GM12878 (cell line): ENCODE results near the gene AGTRAP. TPM values are rescaled to one million over a fixed set of nuclear protein-coding genes. Genes with fewer than 3 reads are reported as not detected.

Source experiments
- ATAC-seq: fragments of 200-7000 bp; cut with Tn5 transposase; 3 replicates; pipeline ENCODE4 v1.9.1; 2020; ENCODE audit warnings: mild to moderate bottlenecking, moderate library complexity
- BruUV-seq: library from RNA; stranded (reverse); fragments of 400-500 nt; replicated peaks from 2 replicates; lab custom pipeline; 2021; lab: Mats Ljungman, UMichigan
- CTCF ChIA-PET: fragments of 300-600 bp; sonication (Branson Sonifier 250); formaldehyde crosslinking; extraction: SDS; loops from one replicate; lab custom pipeline; 2021; ENCODE audit warnings: inconsistent platforms; lab: Yijun Ruan, JAX
- POLR2A ChIA-PET: fragments of 350-600 bp; formaldehyde crosslinking; extraction: SDS; loops from one replicate; lab custom pipeline; 2021; ENCODE audit warnings: inconsistent platforms; lab: Charles Lee
- RAD21 ChIA-PET: fragments of 300-600 bp; sonication (Branson Sonifier 250); formaldehyde crosslinking; loops from one replicate; lab custom pipeline; 2023; ENCODE audit warnings: antibody characterized with exemption; ENCODE audit not compliant: unreplicated experiment; lab: Charles Lee
- SMC1A ChIA-PET: fragments of 300-600 bp; sonication (Branson Sonifier 250); formaldehyde crosslinking; loops from one replicate; lab custom pipeline; 2023; ENCODE audit not compliant: unreplicated experiment, uncharacterized antibody; lab: Charles Lee
- DNase-seq: peaks from one replicate; pipeline ENCODE4 v3.0.0-alpha.2; 2011; ENCODE audit warnings: low read depth, low spot score
- FAIRE-seq: peaks from 3 replicates; lab custom pipeline; 2011; peaks lifted over from hg19 to GRCh38; lab: Jason Lieb, UNC
- H2AFZ ChIP-seq: 2 replicates; pipeline ENCODE4 v1.6.0; 2011; ENCODE audit warnings: low read depth, low read length, control low read depth; ENCODE audit not compliant: control insufficient read depth
- H3K27ac ChIP-seq: 2 replicates; pipeline ENCODE4 v1.5.1; 2011; ENCODE audit warnings: control low read depth; ENCODE audit not compliant: control insufficient read depth, insufficient read depth
- H3K27me3 ChIP-seq, 2 experiments: replicated peaks in 1 of 2; 2 replicates each; pipeline versions ENCODE4 v1.6.0 to v1.6.1; 2011; ENCODE audit warnings: low read length in 1 of 2; ENCODE audit not compliant: control insufficient read depth in 2 of 2, insufficient read depth in 2 of 2
- H3K36me3 ChIP-seq, 2 experiments: 2 replicates each; pipeline ENCODE4 v1.5.1; 2011; ENCODE audit warnings: low read length in 1 of 2; ENCODE audit not compliant: control insufficient read depth in 2 of 2, insufficient read depth in 2 of 2
- H3K4me1 ChIP-seq: 2 replicates; pipeline ENCODE4 v1.6.1; 2011; ENCODE audit warnings: mild to moderate bottlenecking, low read length, moderate library complexity, mixed read lengths; ENCODE audit not compliant: control insufficient read depth, insufficient read depth
- H3K4me2 ChIP-seq: 2 replicates; pipeline ENCODE4 v1.6.0; 2011; ENCODE audit warnings: control low read depth; ENCODE audit not compliant: control insufficient read depth, insufficient read depth
- H3K4me3 ChIP-seq: fragments of 200-600 bp; sonication (generic); 2 replicates; pipeline ENCODE4 v1.5.1; 2016
- H3K79me2 ChIP-seq: 2 replicates; pipeline ENCODE4 v1.6.0; 2011; ENCODE audit warnings: low read length; ENCODE audit not compliant: control insufficient read depth, insufficient read depth
- H3K9ac ChIP-seq: 2 replicates; pipeline ENCODE4 v1.8.0; 2011; ENCODE audit warnings: low read length, control low read depth, mixed read lengths; ENCODE audit not compliant: control insufficient read depth, insufficient read depth
- H3K9me3 ChIP-seq: replicated peaks from 3 replicates; pipeline ENCODE4 v1.5.1; 2011; ENCODE audit warnings: mild to moderate bottlenecking, low read length; ENCODE audit not compliant: control insufficient read depth, insufficient read depth
- H4K20me1 ChIP-seq: 2 replicates; pipeline ENCODE4 v1.6.0; 2011; ENCODE audit not compliant: control insufficient read depth, insufficient read depth
- ASH2L ChIP-seq: fragments of 300-600, 200-600 bp; sonication (generic); IDR thresholded peaks from 2 replicates; pipeline ENCODE4 v1.6.1; 2017; ENCODE audit warnings: low read depth, mild to moderate bottlenecking, borderline replicate concordance
- DPF2 ChIP-seq: fragments of 450-650 bp; IDR thresholded peaks from 2 replicates; pipeline ENCODE4 v1.6.1; 2017; ENCODE audit warnings: mild to moderate bottlenecking
- GATAD2B ChIP-seq: fragments of 450-650 bp; conservative IDR thresholded peaks from 2 replicates; pipeline ENCODE4 v1.6.1; 2017; ENCODE audit warnings: low read depth, mild to moderate bottlenecking, moderate library complexity
- MTA2 ChIP-seq: fragments of 450-650 bp; IDR thresholded peaks from 2 replicates; pipeline ENCODE4 v1.6.1; 2016; ENCODE audit warnings: low read depth, mild to moderate bottlenecking, moderate library complexity
- MYB ChIP-seq: fragments of 150-350 bp; IDR thresholded peaks from 2 replicates; pipeline ENCODE4 v1.6.1; 2014; ENCODE audit warnings: mild to moderate bottlenecking, low read depth, low read length, borderline replicate concordance
- NFYB ChIP-seq: IDR thresholded peaks from 2 replicates; pipeline ENCODE4 v1.6.1; 2011; ENCODE audit warnings: low read depth, mild to moderate bottlenecking, low read length, improper control_type of control experiment, moderate library complexity; ENCODE audit not compliant: insufficient read depth
- NR2F1 ChIP-seq: fragments of 450-650 bp; conservative IDR thresholded peaks from 2 replicates; pipeline ENCODE4 v1.6.1; 2017; ENCODE audit warnings: mild to moderate bottlenecking
- POLR2AphosphoS2 ChIP-seq: IDR thresholded peaks from 2 replicates; pipeline ENCODE4 v1.6.1; 2011; ENCODE audit warnings: low read depth, mild to moderate bottlenecking, low read length, improper control_type of control experiment, moderate library complexity
- POU2F2 ChIP-seq: IDR thresholded peaks from 3 replicates; pipeline ENCODE4 v1.6.1; 2011; ENCODE audit warnings: low read depth, mild to moderate bottlenecking, low read length, borderline replicate concordance
- RB1 ChIP-seq: fragments of 450-650 bp; formaldehyde crosslinking; IDR thresholded peaks from 2 replicates; pipeline ENCODE4 v1.6.1; 2017; ENCODE audit warnings: mild to moderate bottlenecking, borderline replicate concordance
- RUNX3 ChIP-seq: IDR thresholded peaks from 2 replicates; pipeline ENCODE4 v1.6.1; 2012; ENCODE audit warnings: low read length, inconsistent platforms
- SIN3A ChIP-seq: IDR thresholded peaks from 2 replicates; pipeline ENCODE4 v1.6.1; 2012; ENCODE audit warnings: low read depth, low read length, improper control_type of control experiment
- SPI1 ChIP-seq: IDR thresholded peaks from 2 replicates; pipeline ENCODE4 v1.6.1; 2011; ENCODE audit warnings: low read depth, mild to moderate bottlenecking, low read length, moderate library complexity, borderline replicate concordance; ENCODE audit not compliant: insufficient read depth
- WGBS: methylation state at CpG from one replicate; pipeline ENCODE4 v1.1.6; 2016; ENCODE audit warnings: low lambda C conversion rate; ENCODE audit not compliant: insufficient replicate concordance, insufficient coverage; ENCODE audit errors: missing lambda C conversion rate; 5-methylcytosine and 5-hydroxymethylcytosine counted together
- in situ Hi-C: fragments of 300-500 bp; cut with MboI; formaldehyde crosslinking; loops from 9 replicates; pipeline ENCODE4 v1.14.3; 2018; ENCODE audit warnings: mixed read lengths
- intact Hi-C: fragments of 100-400 bp; cut with micrococcal nuclease; formaldehyde crosslinking; loops from one replicate; pipeline ENCODE4 v1.14.2; 2022; ENCODE audit not compliant: unreplicated experiment
- polyA plus RNA-seq, 11 experiments: library from polyadenylated mRNA; depleted of rRNA in 4 of 11; unstranded in 6 of 11; stranded (reverse) in 5 of 11; fragments of >200 nt; fragmentation: Nextera tagmentation in 4 of 11; fragmentation: Illumina TruSeq in 1 of 11; extraction: Ambion mirVana in 4 of 11; extraction: Trizol in 1 of 11; gene quantifications; 1 replicate in 1 of 11; 2 replicates in 10 of 11; pipeline versions ENCODE4 v1.2.1 to v1.2.3, GENCODE V29; 2011 to 2016; ENCODE audit warnings: inconsistent platforms in 2 of 11, missing spikeins in 2 of 11, low read depth in 1 of 11
- total RNA-seq, 4 experiments: library from RNA; depleted of rRNA in 3 of 4; stranded (reverse); fragments of >200 nt in 3 of 4; fragmentation: Illumina TruSeq in 1 of 4; extraction: Trizol in 1 of 4; gene quantifications; 2 replicates each; pipeline versions ENCODE4 v1.2.1 to v1.2.3, GENCODE V29; 2013 to 2021
- TF ChIP-seq, protein P1 (sequence below): fragments of 450-650 bp; IDR thresholded peaks from 2 replicates; pipeline ENCODE4 v1.6.1; 2017; ENCODE audit warnings: mild to moderate bottlenecking, low read depth, inconsistent platforms; ENCODE audit not compliant: poor library complexity, severe bottlenecking
- TF ChIP-seq, protein P2 (sequence below): fragments of 150-350 bp; IDR thresholded peaks from 2 replicates; pipeline ENCODE4 v1.6.1; 2014; ENCODE audit warnings: mild to moderate bottlenecking, low read depth, low read length
- TF ChIP-seq, protein P3 (sequence below): fragments of 450-650 bp; IDR thresholded peaks from 2 replicates; pipeline ENCODE4 v1.6.1; 2018; ENCODE audit warnings: mild to moderate bottlenecking, low read depth, moderate library complexity; ENCODE audit not compliant: partially characterized antibody
- TF ChIP-seq, protein P4 (sequence below): fragments of 450-650 bp; IDR thresholded peaks from 2 replicates; pipeline ENCODE4 v1.6.1; 2014; ENCODE audit warnings: mild to moderate bottlenecking

Gene AGTRAP
- total and polyA plus RNA-seq, 10 of the 15 experiments (the other 5 are each of a cell fraction or from before 2014, with no cell fraction given) = 3.0 to 17.4 (median 10.2) TPM

DNA sequence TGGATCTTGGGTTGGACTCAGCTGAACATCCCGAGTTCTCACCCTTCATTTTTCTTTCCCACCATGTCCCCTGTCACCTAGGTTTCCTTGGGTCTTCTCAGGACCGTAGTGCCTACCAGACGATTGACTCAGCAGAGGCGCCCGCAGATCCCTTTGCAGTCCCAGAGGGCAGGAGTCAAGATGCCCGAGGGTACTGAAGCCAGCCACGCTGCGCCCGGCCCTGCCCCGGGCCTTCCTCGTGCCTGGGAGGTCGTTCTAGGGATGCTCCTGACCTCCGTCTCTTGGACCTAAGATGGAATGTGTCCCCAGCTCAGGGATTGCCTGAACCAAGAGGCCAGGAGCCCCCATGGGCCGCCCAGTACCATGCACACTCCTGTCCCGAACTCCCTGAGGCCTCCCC lies 14.1 kb downstream of the AGTRAP start (continued):
- TF ChIP-seq, protein P1, sequence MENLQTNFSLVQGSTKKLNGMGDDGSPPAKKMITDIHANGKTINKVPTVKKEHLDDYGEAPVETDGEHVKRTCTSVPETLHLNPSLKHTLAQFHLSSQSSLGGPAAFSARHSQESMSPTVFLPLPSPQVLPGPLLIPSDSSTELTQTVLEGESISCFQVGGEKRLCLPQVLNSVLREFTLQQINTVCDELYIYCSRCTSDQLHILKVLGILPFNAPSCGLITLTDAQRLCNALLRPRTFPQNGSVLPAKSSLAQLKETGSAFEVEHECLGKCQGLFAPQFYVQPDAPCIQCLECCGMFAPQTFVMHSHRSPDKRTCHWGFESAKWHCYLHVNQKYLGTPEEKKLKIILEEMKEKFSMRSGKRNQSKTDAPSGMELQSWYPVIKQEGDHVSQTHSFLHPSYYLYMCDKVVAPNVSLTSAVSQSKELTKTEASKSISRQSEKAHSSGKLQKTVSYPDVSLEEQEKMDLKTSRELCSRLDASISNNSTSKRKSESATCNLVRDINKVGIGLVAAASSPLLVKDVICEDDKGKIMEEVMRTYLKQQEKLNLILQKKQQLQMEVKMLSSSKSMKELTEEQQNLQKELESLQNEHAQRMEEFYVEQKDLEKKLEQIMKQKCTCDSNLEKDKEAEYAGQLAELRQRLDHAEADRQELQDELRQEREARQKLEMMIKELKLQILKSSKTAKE = no peak
- TF ChIP-seq, protein P2, sequence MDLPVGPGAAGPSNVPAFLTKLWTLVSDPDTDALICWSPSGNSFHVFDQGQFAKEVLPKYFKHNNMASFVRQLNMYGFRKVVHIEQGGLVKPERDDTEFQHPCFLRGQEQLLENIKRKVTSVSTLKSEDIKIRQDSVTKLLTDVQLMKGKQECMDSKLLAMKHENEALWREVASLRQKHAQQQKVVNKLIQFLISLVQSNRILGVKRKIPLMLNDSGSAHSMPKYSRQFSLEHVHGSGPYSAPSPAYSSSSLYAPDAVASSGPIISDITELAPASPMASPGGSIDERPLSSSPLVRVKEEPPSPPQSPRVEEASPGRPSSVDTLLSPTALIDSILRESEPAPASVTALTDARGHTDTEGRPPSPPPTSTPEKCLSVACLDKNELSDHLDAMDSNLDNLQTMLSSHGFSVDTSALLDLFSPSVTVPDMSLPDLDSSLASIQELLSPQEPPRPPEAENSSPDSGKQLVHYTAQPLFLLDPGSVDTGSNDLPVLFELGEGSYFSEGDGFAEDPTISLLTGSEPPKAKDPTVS = no peak
- TF ChIP-seq RUNX3 = no peak

- CTCF ChIA-PET = interaction anchor here (0.7 to 1.1 kb wide), 2 partner anchors 108 to 305 kb away, joined by 3 read pairs; no protein-coding TSS in a partner anchor
- Histone ChIP-seq H3K79me2 (no peaks in the 10 kb centered on the region), H3K4me1 (0 out of 2 replicates have a peak, but pooled peaks cover 4% of the 10 kb centered on the region), H3K4me2 (no peak overlapping the region), H4K20me1 (no peaks in the 10 kb centered on the region), H3K9ac (no peak overlapping the region), H3K4me3 (no peak overlapping the region), H3K36me3 (no peaks in the 10 kb centered on the region), H3K27ac (no peak overlapping the region), H2AFZ (no peak overlapping the region), H3K9me3 (no peaks in the 10 kb centered on the region), H3K27me3 (no peaks in the 10 kb centered on the region)
- POLR2A ChIA-PET = no interaction called here
- BruUV-seq = no TSS peak
- WGBS = 70% methylated on average over 9 of the region's 9 CpGs
- SMC1A ChIA-PET = no interaction called here
- DNase-seq (no peak), FAIRE-seq (no peak), ATAC-seq (no peak)
- intact Hi-C loops = no loop called here
- in situ Hi-C loops = no loop called here
- RAD21 ChIA-PET = no interaction called here
- TF ChIP-seq SPI1 = no peak
- no peak for TF ChIP-seq ASH2L
- TF ChIP-seq NFYB = no peak
- no peak for TF ChIP-seq MTA2
- TF ChIP-seq DPF2 = no peak
- TF ChIP-seq SIN3A = no peak
- TF ChIP-seq, protein P3, sequence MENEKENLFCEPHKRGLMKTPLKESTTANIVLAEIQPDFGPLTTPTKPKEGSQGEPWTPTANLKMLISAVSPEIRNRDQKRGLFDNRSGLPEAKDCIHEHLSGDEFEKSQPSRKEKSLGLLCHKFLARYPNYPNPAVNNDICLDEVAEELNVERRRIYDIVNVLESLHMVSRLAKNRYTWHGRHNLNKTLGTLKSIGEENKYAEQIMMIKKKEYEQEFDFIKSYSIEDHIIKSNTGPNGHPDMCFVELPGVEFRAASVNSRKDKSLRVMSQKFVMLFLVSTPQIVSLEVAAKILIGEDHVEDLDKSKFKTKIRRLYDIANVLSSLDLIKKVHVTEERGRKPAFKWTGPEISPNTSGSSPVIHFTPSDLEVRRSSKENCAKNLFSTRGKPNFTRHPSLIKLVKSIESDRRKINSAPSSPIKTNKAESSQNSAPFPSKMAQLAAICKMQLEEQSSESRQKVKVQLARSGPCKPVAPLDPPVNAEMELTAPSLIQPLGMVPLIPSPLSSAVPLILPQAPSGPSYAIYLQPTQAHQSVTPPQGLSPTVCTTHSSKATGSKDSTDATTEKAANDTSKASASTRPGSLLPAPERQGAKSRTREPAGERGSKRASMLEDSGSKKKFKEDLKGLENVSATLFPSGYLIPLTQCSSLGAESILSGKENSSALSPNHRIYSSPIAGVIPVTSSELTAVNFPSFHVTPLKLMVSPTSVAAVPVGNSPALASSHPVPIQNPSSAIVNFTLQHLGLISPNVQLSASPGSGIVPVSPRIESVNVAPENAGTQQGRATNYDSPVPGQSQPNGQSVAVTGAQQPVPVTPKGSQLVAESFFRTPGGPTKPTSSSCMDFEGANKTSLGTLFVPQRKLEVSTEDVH = no peak
- no peak for TF ChIP-seq GATAD2B
- TF ChIP-seq MYB = no peak
- TF ChIP-seq NR2F1 = no peak
- no peak for TF ChIP-seq POU2F2
- no peak for TF ChIP-seq RB1
- TF ChIP-seq POLR2AphosphoS2 = no peak
- TF ChIP-seq, protein P4, sequence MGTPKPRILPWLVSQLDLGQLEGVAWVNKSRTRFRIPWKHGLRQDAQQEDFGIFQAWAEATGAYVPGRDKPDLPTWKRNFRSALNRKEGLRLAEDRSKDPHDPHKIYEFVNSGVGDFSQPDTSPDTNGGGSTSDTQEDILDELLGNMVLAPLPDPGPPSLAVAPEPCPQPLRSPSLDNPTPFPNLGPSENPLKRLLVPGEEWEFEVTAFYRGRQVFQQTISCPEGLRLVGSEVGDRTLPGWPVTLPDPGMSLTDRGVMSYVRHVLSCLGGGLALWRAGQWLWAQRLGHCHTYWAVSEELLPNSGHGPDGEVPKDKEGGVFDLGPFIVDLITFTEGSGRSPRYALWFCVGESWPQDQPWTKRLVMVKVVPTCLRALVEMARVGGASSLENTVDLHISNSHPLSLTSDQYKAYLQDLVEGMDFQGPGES = no peak
These were observed 15.2 kb downstream of the AGTRAP start for GRCh38 chr1:11751087-11751486.
